GM12878 (cell line): ENCODE data around the gene STXBP1. TPM values are rescaled to one million over a fixed set of nuclear protein-coding genes. Genes with fewer than 3 reads are reported as not detected.
A peak's percentile ranks its signal among the peaks of the same experiment; 100 is the strongest.

Experiments used
- ATAC-seq: fragments of 200-7000 bp; cut with Tn5 transposase; 3 replicates; pipeline ENCODE4 v1.9.1; 2020; ENCODE audit warnings: mild to moderate bottlenecking, moderate library complexity
- BruUV-seq: library from RNA; stranded (reverse); fragments of 400-500 nt; replicated peaks from 2 replicates; lab custom pipeline; 2021; lab: Mats Ljungman, UMichigan
- CTCF ChIA-PET: fragments of 300-600 bp; sonication (Branson Sonifier 250); formaldehyde crosslinking; extraction: SDS; loops from one replicate; lab custom pipeline; 2021; ENCODE audit warnings: inconsistent platforms; lab: Yijun Ruan, JAX
- POLR2A ChIA-PET: fragments of 350-600 bp; formaldehyde crosslinking; extraction: SDS; loops from one replicate; lab custom pipeline; 2021; ENCODE audit warnings: inconsistent platforms; lab: Charles Lee
- RAD21 ChIA-PET: fragments of 300-600 bp; sonication (Branson Sonifier 250); formaldehyde crosslinking; loops from one replicate; lab custom pipeline; 2023; ENCODE audit warnings: antibody characterized with exemption; ENCODE audit not compliant: unreplicated experiment; lab: Charles Lee
- SMC1A ChIA-PET: fragments of 300-600 bp; sonication (Branson Sonifier 250); formaldehyde crosslinking; loops from one replicate; lab custom pipeline; 2023; ENCODE audit not compliant: unreplicated experiment, uncharacterized antibody; lab: Charles Lee
- DNase-seq: peaks from one replicate; pipeline ENCODE4 v3.0.0-alpha.2; 2011; ENCODE audit warnings: low read depth, low spot score
- FAIRE-seq: peaks from 3 replicates; lab custom pipeline; 2011; peaks lifted over from hg19 to GRCh38; lab: Jason Lieb, UNC
- H2AFZ ChIP-seq: 2 replicates; pipeline ENCODE4 v1.6.0; 2011; ENCODE audit warnings: low read depth, low read length, control low read depth; ENCODE audit not compliant: control insufficient read depth
- H3K27ac ChIP-seq: 2 replicates; pipeline ENCODE4 v1.5.1; 2011; ENCODE audit warnings: control low read depth; ENCODE audit not compliant: control insufficient read depth, insufficient read depth
- H3K27me3 ChIP-seq, 2 experiments: replicated peaks in 1 of 2; 2 replicates each; pipeline versions ENCODE4 v1.6.0 to v1.6.1; 2011; ENCODE audit warnings: low read length in 1 of 2; ENCODE audit not compliant: control insufficient read depth in 2 of 2, insufficient read depth in 2 of 2
- H3K36me3 ChIP-seq, 2 experiments: 2 replicates each; pipeline ENCODE4 v1.5.1; 2011; ENCODE audit warnings: low read length in 1 of 2; ENCODE audit not compliant: control insufficient read depth in 2 of 2, insufficient read depth in 2 of 2
- H3K4me1 ChIP-seq: 2 replicates; pipeline ENCODE4 v1.6.1; 2011; ENCODE audit warnings: mild to moderate bottlenecking, low read length, moderate library complexity, mixed read lengths; ENCODE audit not compliant: control insufficient read depth, insufficient read depth
- H3K4me2 ChIP-seq: 2 replicates; pipeline ENCODE4 v1.6.0; 2011; ENCODE audit warnings: control low read depth; ENCODE audit not compliant: control insufficient read depth, insufficient read depth
- H3K4me3 ChIP-seq: fragments of 200-600 bp; sonication (generic); 2 replicates; pipeline ENCODE4 v1.5.1; 2016
- H3K79me2 ChIP-seq: 2 replicates; pipeline ENCODE4 v1.6.0; 2011; ENCODE audit warnings: low read length; ENCODE audit not compliant: control insufficient read depth, insufficient read depth
- H3K9ac ChIP-seq: 2 replicates; pipeline ENCODE4 v1.8.0; 2011; ENCODE audit warnings: low read length, control low read depth, mixed read lengths; ENCODE audit not compliant: control insufficient read depth, insufficient read depth
- H3K9me3 ChIP-seq: replicated peaks from 3 replicates; pipeline ENCODE4 v1.5.1; 2011; ENCODE audit warnings: mild to moderate bottlenecking, low read length; ENCODE audit not compliant: control insufficient read depth, insufficient read depth
- H4K20me1 ChIP-seq: 2 replicates; pipeline ENCODE4 v1.6.0; 2011; ENCODE audit not compliant: control insufficient read depth, insufficient read depth
- BHLHE40 ChIP-seq, 2 experiments: fragments of 450-650 bp in 1 of 2; IDR thresholded peaks; 2 replicates each; pipeline ENCODE4 v1.6.1; 2011 to 2017; ENCODE audit warnings: low read depth in 2 of 2, borderline replicate concordance in 1 of 2, improper control_type of control experiment in 1 of 2, low read length in 1 of 2, mild to moderate bottlenecking in 1 of 2
- ETV6 ChIP-seq, 2 experiments: fragments of 450-650 bp in 1 of 2; IDR thresholded peaks in 1 of 2; conservative IDR thresholded peaks in 1 of 2; 2 replicates each; pipeline ENCODE4 v1.6.1; 2014; ENCODE audit warnings: antibody characterized with exemption in 1 of 2, borderline replicate concordance in 1 of 2, low read depth in 1 of 2, mild to moderate bottlenecking in 1 of 2, moderate library complexity in 1 of 2
- HDGF ChIP-seq: fragments of 450-650 bp; IDR thresholded peaks from 2 replicates; pipeline ENCODE4 v1.6.1; 2016; ENCODE audit warnings: antibody characterized with exemption
- IKZF1 ChIP-seq: fragments of 450-650 bp; conservative IDR thresholded peaks from 2 replicates; pipeline ENCODE4 v1.6.1; 2017; ENCODE audit warnings: antibody characterized with exemption, mild to moderate bottlenecking
- LARP7 ChIP-seq: fragments of 450-650 bp; IDR thresholded peaks from 2 replicates; pipeline ENCODE4 v1.6.1; 2017; ENCODE audit warnings: mild to moderate bottlenecking
- NBN ChIP-seq: fragments of 450-650 bp; IDR thresholded peaks from 2 replicates; pipeline ENCODE4 v1.6.1; 2016
- NRF1 ChIP-seq: conservative IDR thresholded peaks from 2 replicates; pipeline ENCODE4 v1.6.1; 2011; ENCODE audit warnings: mild to moderate bottlenecking, low read depth, low read length, improper control_type of control experiment
- POLR2A ChIP-seq: IDR thresholded peaks from 2 replicates; pipeline ENCODE4 v1.6.1; 2011; ENCODE audit warnings: low read depth, mild to moderate bottlenecking, low read length
- RAD21 ChIP-seq: IDR thresholded peaks from 2 replicates; pipeline ENCODE4 v1.6.1; 2011; ENCODE audit warnings: mild to moderate bottlenecking, low read depth, low read length, moderate library complexity; ENCODE audit not compliant: insufficient read depth
- SIN3A ChIP-seq: IDR thresholded peaks from 2 replicates; pipeline ENCODE4 v1.6.1; 2012; ENCODE audit warnings: low read depth, low read length, improper control_type of control experiment
- SMAD5 ChIP-seq: IDR thresholded peaks from 2 replicates; pipeline ENCODE4 v1.6.1; 2016; ENCODE audit warnings: antibody characterized with exemption, low read depth
- STAT1 ChIP-seq: fragments of 450-650 bp; conservative IDR thresholded peaks from 2 replicates; pipeline ENCODE4 v1.6.1; 2014; ENCODE audit warnings: antibody characterized with exemption, mild to moderate bottlenecking
- USF1 ChIP-seq: IDR thresholded peaks from 2 replicates; pipeline ENCODE4 v1.6.1; 2011; ENCODE audit warnings: borderline replicate concordance, low read depth, mild to moderate bottlenecking, moderate library complexity, mixed read lengths, low read length; ENCODE audit not compliant: insufficient read depth; ENCODE audit errors: extremely low read length
- YY1 ChIP-seq: IDR thresholded peaks from 2 replicates; pipeline ENCODE4 v1.6.1; 2011; ENCODE audit warnings: low read depth, mild to moderate bottlenecking, low read length
- WGBS: methylation state at CpG from one replicate; pipeline ENCODE4 v1.1.6; 2016; ENCODE audit warnings: low lambda C conversion rate; ENCODE audit not compliant: insufficient replicate concordance, insufficient coverage; ENCODE audit errors: missing lambda C conversion rate; 5-methylcytosine and 5-hydroxymethylcytosine counted together
- in situ Hi-C: fragments of 300-500 bp; cut with MboI; formaldehyde crosslinking; loops from 9 replicates; pipeline ENCODE4 v1.14.3; 2018; ENCODE audit warnings: mixed read lengths
- intact Hi-C: fragments of 100-400 bp; cut with micrococcal nuclease; formaldehyde crosslinking; loops from one replicate; pipeline ENCODE4 v1.14.2; 2022; ENCODE audit not compliant: unreplicated experiment
- polyA plus RNA-seq, 11 experiments: library from polyadenylated mRNA; depleted of rRNA in 4 of 11; unstranded in 6 of 11; stranded (reverse) in 5 of 11; fragments of >200 nt; fragmentation: Nextera tagmentation in 4 of 11; fragmentation: Illumina TruSeq in 1 of 11; extraction: Ambion mirVana in 4 of 11; extraction: Trizol in 1 of 11; gene quantifications; 1 replicate in 1 of 11; 2 replicates in 10 of 11; pipeline versions ENCODE4 v1.2.1 to v1.2.3, GENCODE V29; 2011 to 2016; ENCODE audit warnings: inconsistent platforms in 2 of 11, missing spikeins in 2 of 11, low read depth in 1 of 11
- total RNA-seq, 4 experiments: library from RNA; depleted of rRNA in 3 of 4; stranded (reverse); fragments of >200 nt in 3 of 4; fragmentation: Illumina TruSeq in 1 of 4; extraction: Trizol in 1 of 4; gene quantifications; 2 replicates each; pipeline versions ENCODE4 v1.2.1 to v1.2.3, GENCODE V29; 2013 to 2021

Gene STXBP1
- total and polyA plus RNA-seq, 10 of the 15 experiments (the other 5 are each of a cell fraction or from before 2014, with no cell fraction given): 0.08 to 0.85 (median 0.31) TPM; not detected in 3

GRCh38 chr9:127608104-127608966, 3.7 kb upstream of the STXBP1 start:
- TF ChIP-seq LARP7: 0 out of 2 replicates have a peak, but pooled peaks have one; percentile 32
- TF ChIP-seq ETV6 (conservative IDR thresholded peaks at IDR 0.05 in 1 of 2, IDR thresholded peaks at IDR 0.05 in 1 of 2; ENCODE audit: borderline replicate concordance in 1 of 2, low read depth in 1 of 2): no peak
- no peak for TF ChIP-seq YY1
- no peak for TF ChIP-seq NBN
- TF ChIP-seq HDGF: no peak
- TF ChIP-seq NRF1: peak; percentile 52; the same call in 1 of the 2 replicates
- TF ChIP-seq IKZF1: peak; percentile 48; the same call in 1 of the 2 replicates
- no peak for TF ChIP-seq SMAD5
- no peak for TF ChIP-seq SIN3A
- peak; percentile 79 for TF ChIP-seq USF1
- TF ChIP-seq RAD21: no peak
- no peak for TF ChIP-seq STAT1
- TF ChIP-seq BHLHE40 (IDR thresholded peaks at IDR 0.05; ENCODE audit: borderline replicate concordance in 1 of 2, low read depth in 2 of 2, low read length in 1 of 2): peak in 1 of 2 experiments; percentile 46; a peak in 2 of 4 replicates
- no peak; the same call in 1 of the 2 replicates for TF ChIP-seq POLR2A
- intact Hi-C loops: no loop called here
- Histone ChIP-seq H3K4me1 (no peaks in the 10 kb centered on the region; the same call in 1 of the 2 replicates), H3K4me3 (peak overlapping the region; percentile 47; the same call in 1 of the 2 replicates), H3K27me3 (peaks cover 8 to 13% of the 10 kb centered on the region in 2 experiments), H2AFZ (peak overlapping the region; percentile 59), H3K9ac (no peak overlapping the region), H3K9me3 (no peaks in the 10 kb centered on the region), H3K4me2 (peak overlapping the region; percentile 83), H3K36me3 (no peaks in the 10 kb centered on the region), H3K79me2 (no peaks in the 10 kb centered on the region), H3K27ac (no peak overlapping the region), H4K20me1 (no peaks in the 10 kb centered on the region)
- no peak for FAIRE-seq
- ATAC-seq: peak; percentile 28; the same call in 2 of the 3 replicates
- in situ Hi-C loops: no loop called here
- SMC1A ChIA-PET: interaction anchor here (1.4 to 1.7 kb wide), 3 partner anchors 19 to 313 kb away, joined by 3 to 5 read pairs (median 4); partner anchors contain the start of gene TOR2A
- CTCF ChIA-PET: interaction anchor here (0.7 to 1.9 kb wide), 8 partner anchors 19 to 1748 kb away, joined by 3 to 6 read pairs (median 4); partner anchors contain the start of gene TOR2A
- RAD21 ChIA-PET: interaction anchor here (1.0 kb wide), 1 partner anchor 20 kb away, joined by 4 read pairs; no protein-coding TSS in a partner anchor
- BruUV-seq: no TSS peak
- DNase-seq: no peak
- 2% methylated on average over 52 of the region's 55 CpGs for WGBS
- POLR2A ChIA-PET: no interaction called here
